ENCODE measurements around the gene ADARB2. TPM values are rescaled to one million over a fixed set of nuclear protein-coding genes. Genes with fewer than 3 reads are reported as not detected.

The ADARB2 gene
- total and polyA plus RNA-seq, 7 experiments from 2014 or later: 0.05 to 13.6 (median 6.3) TPM; not detected in 3

GRCh38 chr10:1546431-1547110 lies 190.8 kb downstream of the ADARB2 start:
- Mint-ChIP-seq H3K9me3 (peaks cover 0 to 5% (median 0%) of the 10 kb centered on the region in 11 donors), H3K27me3 (peaks cover 0 to 8% (median 0%) of the 10 kb centered on the region in 5 donors), H3K27ac (no peak overlapping the region), H3K4me1 (peaks cover 0 to 22% (median 0%) of the 10 kb centered on the region in 7 donors), H3K4me3 (no peak overlapping the region), H3K36me3 (no peaks in the 10 kb centered on the region)
- no peaks in the 10 kb centered on the region for H3K4me1 ChIP-seq (ENCODE audit: control insufficient read depth in 2 of 2, insufficient read depth in 2 of 2, low read length in 2 of 2)
- CTCF ChIA-PET: no interaction called here
- H3K36me3 ChIP-seq (ENCODE audit: control insufficient read depth in 2 of 3, insufficient read depth in 3 of 3, low read length in 3 of 3): no peaks in the 10 kb centered on the region
- POLR2A ChIA-PET: no interaction called here
- peaks cover 0 to 3% (median 0%) of the 10 kb centered on the region in 3 experiments for H3K9me3 ChIP-seq (ENCODE audit: control insufficient read depth in 2 of 3, low read length in 3 of 3)
- no peak for ATAC-seq
- no peak overlapping the region for H3K27ac ChIP-seq (ENCODE audit: low read depth, low read length)
- intact Hi-C loops (cut with micrococcal nuclease): no loop called here
- H3K27me3 ChIP-seq (ENCODE audit: control insufficient read depth in 2 of 2, insufficient read depth in 2 of 2, low read length in 2 of 2): no peaks in the 10 kb centered on the region
- no peak for DNase-seq
- H3K4me3 ChIP-seq (ENCODE audit: low read length): no peak overlapping the region

GRCh38 chr10:1545524-1545923 lies 191.8 kb downstream of the ADARB2 start:
- Mint-ChIP-seq H3K4me1 (peaks cover 0 to 16% (median 0%) of the 10 kb centered on the region in 7 donors), H3K36me3 (no peaks in the 10 kb centered on the region), H3K27ac (no peak overlapping the region), H3K4me3 (no peak overlapping the region), H3K27me3 (peaks cover 0 to 8% (median 0%) of the 10 kb centered on the region in 5 donors), H3K9me3 (peaks cover 0 to 5% (median 0%) of the 10 kb centered on the region in 11 donors)
- H3K9me3 ChIP-seq (ENCODE audit: control insufficient read depth in 2 of 3, low read length in 3 of 3): peaks cover 0 to 3% (median 0%) of the 10 kb centered on the region in 3 experiments
- POLR2A ChIA-PET: no interaction called here
- ATAC-seq: no peak
- no peak for DNase-seq
- CTCF ChIA-PET: no interaction called here
- no peaks in the 10 kb centered on the region for H3K27me3 ChIP-seq (ENCODE audit: control insufficient read depth in 2 of 2, insufficient read depth in 2 of 2, low read length in 2 of 2)
- H3K36me3 ChIP-seq (ENCODE audit: control insufficient read depth in 2 of 3, insufficient read depth in 3 of 3, low read length in 3 of 3): no peaks in the 10 kb centered on the region
- no peak overlapping the region for H3K4me3 ChIP-seq (ENCODE audit: low read length)
- H3K4me1 ChIP-seq (ENCODE audit: control insufficient read depth in 2 of 2, insufficient read depth in 2 of 2, low read length in 2 of 2): no peaks in the 10 kb centered on the region
- no peak overlapping the region for H3K27ac ChIP-seq (ENCODE audit: low read depth, low read length)
- intact Hi-C loops (cut with micrococcal nuclease): no loop called here

- H3K27me3 ChIP-seq (ENCODE audit: control insufficient read depth in 2 of 2, insufficient read depth in 2 of 2, low read length in 2 of 2): no peaks in the 10 kb centered on the region
- ATAC-seq (no peak), DNase-seq (no peak)
- intact Hi-C loops (cut with micrococcal nuclease): no loop called here
- no peaks in the 10 kb centered on the region for H3K4me1 ChIP-seq (ENCODE audit: control insufficient read depth in 2 of 2, insufficient read depth in 2 of 2, low read length in 2 of 2)
- no peak overlapping the region for H3K27ac ChIP-seq (ENCODE audit: low read depth, low read length)
- Mint-ChIP-seq H3K4me1 (peaks cover 0 to 10% (median 0%) of the 10 kb centered on the region in 7 donors), H3K27ac (no peak overlapping the region), H3K36me3 (no peaks in the 10 kb centered on the region), H3K9me3 (peaks cover 0 to 5% (median 0%) of the 10 kb centered on the region in 11 donors), H3K27me3 (peaks cover 0 to 8% (median 0%) of the 10 kb centered on the region in 5 donors), H3K4me3 (no peak overlapping the region)
- POLR2A ChIA-PET: no interaction called here
- H3K9me3 ChIP-seq (ENCODE audit: control insufficient read depth in 2 of 3, low read length in 3 of 3): peaks cover 0 to 3% (median 0%) of the 10 kb centered on the region in 3 experiments
- CTCF ChIA-PET: no interaction called here
- no peaks in the 10 kb centered on the region for H3K36me3 ChIP-seq (ENCODE audit: control insufficient read depth in 2 of 3, insufficient read depth in 3 of 3, low read length in 3 of 3)
- H3K4me3 ChIP-seq (ENCODE audit: low read length): no peak overlapping the region
These were observed 192.4 kb downstream of the ADARB2 start for GRCh38 chr10:1544929-1545328.

- peaks cover 0 to 5% (median 0%) of the 10 kb centered on the region in 7 donors for H3K4me1 Mint-ChIP-seq
- CTCF ChIA-PET: no interaction called here
- H3K4me3 ChIP-seq (ENCODE audit: low read length): no peak overlapping the region
- H3K36me3 ChIP-seq (ENCODE audit: control insufficient read depth in 2 of 3, insufficient read depth in 3 of 3, low read length in 3 of 3): no peaks in the 10 kb centered on the region
- peaks cover 0 to 8% (median 0%) of the 10 kb centered on the region in 5 donors for H3K27me3 Mint-ChIP-seq
- H3K27me3 ChIP-seq (ENCODE audit: control insufficient read depth in 2 of 2, insufficient read depth in 2 of 2, low read length in 2 of 2): no peaks in the 10 kb centered on the region
- H3K9me3 ChIP-seq (ENCODE audit: control insufficient read depth in 2 of 3, low read length in 3 of 3): peaks cover 0 to 3% (median 0%) of the 10 kb centered on the region in 3 experiments
- no peak overlapping the region for H3K27ac ChIP-seq (ENCODE audit: low read depth, low read length)
- H3K4me3 Mint-ChIP-seq: no peak overlapping the region
- POLR2A ChIA-PET: no interaction called here
- peaks cover 0 to 5% (median 0%) of the 10 kb centered on the region in 11 donors for H3K9me3 Mint-ChIP-seq
- no peaks in the 10 kb centered on the region for H3K4me1 ChIP-seq (ENCODE audit: control insufficient read depth in 2 of 2, insufficient read depth in 2 of 2, low read length in 2 of 2)
- no peaks in the 10 kb centered on the region for H3K36me3 Mint-ChIP-seq
- DNase-seq (no peak), ATAC-seq (no peak)
- intact Hi-C loops (cut with micrococcal nuclease): no loop called here
- no peak overlapping the region for H3K27ac Mint-ChIP-seq
These were observed 193.1 kb downstream of the ADARB2 start for GRCh38 chr10:1544209-1544673.

DNA sequence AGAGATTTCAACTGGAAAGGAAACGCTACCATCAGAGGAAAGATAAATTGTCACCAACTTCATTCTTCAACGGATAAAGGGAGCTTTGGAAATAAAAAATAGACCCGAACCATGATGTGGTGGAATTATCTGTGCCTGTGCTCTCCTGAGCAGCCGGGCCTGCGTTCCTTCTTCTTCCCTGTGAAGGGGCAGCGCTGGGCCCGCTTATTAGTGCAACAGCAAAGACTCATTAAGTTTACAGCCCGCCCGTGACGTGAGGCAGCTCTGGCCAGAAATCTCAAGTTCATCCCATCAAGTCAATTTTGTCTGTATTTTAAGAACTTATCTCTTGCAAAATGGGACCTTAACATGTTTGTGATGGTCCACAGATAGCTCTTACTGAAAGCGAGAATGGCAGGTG lies 193.7 kb downstream of the ADARB2 start:
- POLR2A ChIA-PET: no interaction called here
- peaks cover 0 to under 1% (median 0%) of the 10 kb centered on the region in 7 donors for H3K4me1 Mint-ChIP-seq
- ATAC-seq (no peak), DNase-seq (no peak)
- H3K4me3 Mint-ChIP-seq: no peak overlapping the region
- CTCF ChIA-PET: no interaction called here
- no peak overlapping the region for H3K27ac Mint-ChIP-seq
- H3K27me3 Mint-ChIP-seq: peaks cover 0 to 8% (median 0%) of the 10 kb centered on the region in 5 donors
- H3K27ac ChIP-seq (ENCODE audit: low read depth, low read length): no peak overlapping the region
- H3K36me3 Mint-ChIP-seq: no peaks in the 10 kb centered on the region
- peaks cover 0 to 4% (median 0%) of the 10 kb centered on the region in 11 donors for H3K9me3 Mint-ChIP-seq
- intact Hi-C loops (cut with micrococcal nuclease): no loop called here
- no peaks in the 10 kb centered on the region for H3K27me3 ChIP-seq (ENCODE audit: control insufficient read depth in 2 of 2, insufficient read depth in 2 of 2, low read length in 2 of 2)
- no peaks in the 10 kb centered on the region for H3K36me3 ChIP-seq (ENCODE audit: control insufficient read depth in 2 of 3, insufficient read depth in 3 of 3, low read length in 3 of 3)
- H3K4me1 ChIP-seq (ENCODE audit: control insufficient read depth in 2 of 2, insufficient read depth in 2 of 2, low read length in 2 of 2): no peaks in the 10 kb centered on the region
- H3K9me3 ChIP-seq (ENCODE audit: control insufficient read depth in 2 of 3, low read length in 3 of 3): peaks cover 0 to 3% (median 0%) of the 10 kb centered on the region in 3 experiments
- H3K4me3 ChIP-seq (ENCODE audit: low read length): no peak overlapping the region

- no peak overlapping the region for H3K27ac Mint-ChIP-seq
- Histone ChIP-seq H3K9me3 (ENCODE audit: control insufficient read depth in 2 of 3, low read length in 3 of 3) (peaks cover 0 to under 1% (median 0%) of the 10 kb centered on the region in 3 experiments), H3K4me3 (ENCODE audit: low read length) (no peak overlapping the region), H3K4me1 (ENCODE audit: control insufficient read depth in 2 of 2, insufficient read depth in 2 of 2, low read length in 2 of 2) (no peaks in the 10 kb centered on the region), H3K27me3 (ENCODE audit: control insufficient read depth in 2 of 2, insufficient read depth in 2 of 2, low read length in 2 of 2) (no peaks in the 10 kb centered on the region), H3K27ac (ENCODE audit: low read depth, low read length) (no peak overlapping the region), H3K36me3 (ENCODE audit: control insufficient read depth in 2 of 3, insufficient read depth in 3 of 3, low read length in 3 of 3) (no peaks in the 10 kb centered on the region)
- intact Hi-C loops (cut with micrococcal nuclease): no loop called here
- peaks cover 0 to 8% (median 0%) of the 10 kb centered on the region in 5 donors for H3K27me3 Mint-ChIP-seq
- no peak overlapping the region for H3K4me3 Mint-ChIP-seq
- ATAC-seq (no peak), DNase-seq (no peak)
- no peaks in the 10 kb centered on the region for H3K9me3 Mint-ChIP-seq
- no peaks in the 10 kb centered on the region for H3K4me1 Mint-ChIP-seq
- no peaks in the 10 kb centered on the region for H3K36me3 Mint-ChIP-seq
- ChIA-PET POLR2A (no interaction called here), CTCF (interaction anchor here (0.6 kb wide), 1 partner anchor 64 kb away, joined by 3 read pairs; no protein-coding TSS in a partner anchor)
These were observed 194.4 kb downstream of the ADARB2 start for GRCh38 chr10:1542941-1543340.

- Histone ChIP-seq H3K9me3 (ENCODE audit: control insufficient read depth in 2 of 3, low read length in 3 of 3) (no peaks in the 10 kb centered on the region), H3K4me1 (ENCODE audit: control insufficient read depth in 2 of 2, insufficient read depth in 2 of 2, low read length in 2 of 2) (no peaks in the 10 kb centered on the region), H3K4me3 (ENCODE audit: low read length) (no peak overlapping the region), H3K27me3 (ENCODE audit: control insufficient read depth in 2 of 2, insufficient read depth in 2 of 2, low read length in 2 of 2) (no peaks in the 10 kb centered on the region), H3K27ac (ENCODE audit: low read depth, low read length) (no peak overlapping the region), H3K36me3 (ENCODE audit: control insufficient read depth in 2 of 3, insufficient read depth in 3 of 3, low read length in 3 of 3) (no peaks in the 10 kb centered on the region)
- no peak overlapping the region for H3K4me3 Mint-ChIP-seq
- no peak for DNase-seq
- no peaks in the 10 kb centered on the region for H3K4me1 Mint-ChIP-seq
- no peak for ATAC-seq
- no peak overlapping the region for H3K27ac Mint-ChIP-seq
- H3K36me3 Mint-ChIP-seq: no peaks in the 10 kb centered on the region
- H3K27me3 Mint-ChIP-seq: no peaks in the 10 kb centered on the region
- no peaks in the 10 kb centered on the region for H3K9me3 Mint-ChIP-seq
- ChIA-PET POLR2A (no interaction called here), CTCF (no interaction called here)
- intact Hi-C loops (cut with micrococcal nuclease): no loop called here
These were observed 197.2 kb downstream of the ADARB2 start for GRCh38 chr10:1540144-1540543.

Data from naive thymus-derived CD4-positive, alpha-beta T cell (primary cell).